HEK293 (cell line): ENCODE data around the gene CCDC117.

ENCODE experiments used
- CTCF ChIA-PET: fragments of 350-600 bp; formaldehyde crosslinking; extraction: SDS; loops from one replicate; lab custom pipeline; 2021; ENCODE audit warnings: antibody characterized with exemption; lab: Yijun Ruan, JAX
- POLR2A ChIA-PET: fragments of 300-600 bp; formaldehyde crosslinking; extraction: SDS; loops from one replicate; lab custom pipeline; 2020; ENCODE audit warnings: antibody characterized with exemption, inconsistent platforms; lab: Yijun Ruan, JAX
- H3K27ac ChIP-seq: fragments of 200-500 bp; sonication (Bioruptor generic); 2 replicates; pipeline ENCODE4 v1.5.1; 2014; ENCODE audit warnings: low read depth, low read length, control low read depth, inconsistent platforms; ENCODE audit errors: extremely low read depth
- H3K36me3 ChIP-seq, 2 experiments: fragments of 200-500 bp in 1 of 2; sonication (Bioruptor generic) in 1 of 2; 1 replicate in 1 of 2; 2 replicates in 1 of 2; pipeline ENCODE4 v1.5.1; 2014 to 2017; ENCODE audit warnings: inconsistent platforms in 2 of 2, low read length in 2 of 2; ENCODE audit not compliant: control insufficient read depth in 2 of 2, insufficient read depth in 1 of 2
- H3K4me1 ChIP-seq: fragments of 200-500 bp; sonication (Bioruptor generic); 2 replicates; pipeline ENCODE4 v1.5.1; 2014; ENCODE audit warnings: mild to moderate bottlenecking, low read length, inconsistent platforms; ENCODE audit not compliant: control insufficient read depth, insufficient read depth
- H3K4me3 ChIP-seq: 2 replicates; pipeline ENCODE4 v1.5.1; 2011; ENCODE audit warnings: low read depth, mild to moderate bottlenecking, control low read depth, low read length, moderate library complexity
- H3K9me3 ChIP-seq: fragments of 200-500 bp; sonication (Bioruptor generic); 2 replicates; pipeline ENCODE4 v1.5.1; 2014; ENCODE audit warnings: low read depth, low read length, inconsistent platforms; ENCODE audit not compliant: control insufficient read depth, insufficient read depth
- AEBP2 ChIP-seq: fragments of 450-650 bp; formaldehyde crosslinking; IDR thresholded peaks from 2 replicates; pipeline ENCODE4 v1.5.1; 2016; ENCODE audit warnings: missing biosample characterization, missing genetic modification characterization, borderline replicate concordance
- EGR2 ChIP-seq: fragments of 450-650 bp; formaldehyde crosslinking; IDR thresholded peaks from 2 replicates; pipeline ENCODE4 v1.5.1; 2016; ENCODE audit warnings: low read depth, missing biosample characterization, missing genetic modification characterization
- GFI1B ChIP-seq: fragments of 450-650 bp; formaldehyde crosslinking; IDR thresholded peaks from 2 replicates; pipeline ENCODE4 v1.5.1; 2016; ENCODE audit warnings: missing biosample characterization, missing genetic modification characterization
- KLF9 ChIP-seq: fragments of 450-650 bp; formaldehyde crosslinking; IDR thresholded peaks from 2 replicates; pipeline ENCODE4 v1.5.1; 2016; ENCODE audit warnings: missing biosample characterization, missing genetic modification characterization, low read depth
- PBX3 ChIP-seq: sonication (generic); formaldehyde crosslinking; IDR thresholded peaks from 2 replicates; pipeline ENCODE4 v1.8.1; 2022; ENCODE audit warnings: mild to moderate bottlenecking, moderate library complexity, missing genetic modification reagents
- REPIN1 ChIP-seq: fragments of 450-650 bp; formaldehyde crosslinking; IDR thresholded peaks from 2 replicates; pipeline ENCODE4 v1.5.1; 2017; ENCODE audit warnings: missing biosample characterization, missing genetic modification characterization, low read depth
- SCRT2 ChIP-seq: fragments of 450-650 bp; formaldehyde crosslinking; IDR thresholded peaks from 2 replicates; pipeline ENCODE4 v1.5.1; 2016; ENCODE audit warnings: missing biosample characterization, missing genetic modification characterization
- TCF7L2 ChIP-seq: IDR thresholded peaks from 2 replicates; pipeline ENCODE4 v1.6.1; 2011; ENCODE audit warnings: low read depth, mild to moderate bottlenecking, inconsistent platforms, low read length, moderate library complexity, borderline replicate concordance
- TRIM28 ChIP-seq: IDR thresholded peaks from 2 replicates; pipeline ENCODE4 v1.6.1; 2011; ENCODE audit warnings: low read length, control low read depth, borderline replicate concordance
- ZBTB21 ChIP-seq: fragments of 450-650 bp; formaldehyde crosslinking; IDR thresholded peaks from 2 replicates; pipeline ENCODE4 v1.5.1; 2017; ENCODE audit warnings: missing biosample characterization, missing genetic modification characterization
- ZBTB26 ChIP-seq: fragments of 450-650 bp; formaldehyde crosslinking; optimal IDR thresholded peaks from 2 replicates; pipeline ENCODE3; 2016; ENCODE audit warnings: missing biosample characterization, mild to moderate bottlenecking, missing genetic modification characterization
- ZEB2 ChIP-seq: fragments of 450-650 bp; formaldehyde crosslinking; IDR thresholded peaks from 2 replicates; pipeline ENCODE4 v1.5.1; 2016; ENCODE audit warnings: missing biosample characterization, missing genetic modification characterization
- ZFHX2 ChIP-seq: fragments of 450-650 bp; formaldehyde crosslinking; conservative IDR thresholded peaks from 2 replicates; pipeline ENCODE4 v1.5.1; 2016; ENCODE audit warnings: missing biosample characterization, missing genetic modification characterization
- ZIC2 ChIP-seq: fragments of 450-650 bp; formaldehyde crosslinking; IDR thresholded peaks from 2 replicates; pipeline ENCODE4 v1.5.1; 2016; ENCODE audit warnings: missing biosample characterization, missing genetic modification characterization
- ZNF132 ChIP-seq: fragments of 450-650 bp; formaldehyde crosslinking; IDR thresholded peaks from 2 replicates; pipeline ENCODE4 v1.5.1; 2017; ENCODE audit warnings: missing biosample characterization, missing genetic modification characterization, borderline replicate concordance
- ZNF138 ChIP-seq: fragments of 450-650 bp; formaldehyde crosslinking; IDR thresholded peaks from 2 replicates; pipeline ENCODE4 v1.5.1; 2016; ENCODE audit warnings: missing biosample characterization, missing genetic modification characterization, borderline replicate concordance
- ZNF157 ChIP-seq: fragments of 450-650 bp; formaldehyde crosslinking; IDR thresholded peaks from 2 replicates; pipeline ENCODE4 v1.5.1; 2016; ENCODE audit warnings: missing biosample characterization, missing genetic modification characterization
- ZNF169 ChIP-seq: fragments of 450-650 bp; formaldehyde crosslinking; IDR thresholded peaks from 2 replicates; pipeline ENCODE4 v1.5.1; 2016; ENCODE audit warnings: missing biosample characterization, missing genetic modification characterization
- ZNF223 ChIP-seq: fragments of 450-650 bp; formaldehyde crosslinking; IDR thresholded peaks from 2 replicates; pipeline ENCODE4 v1.5.1; 2016; ENCODE audit warnings: missing biosample characterization, missing genetic modification characterization
- ZNF311 ChIP-seq: fragments of 450-650 bp; formaldehyde crosslinking; IDR thresholded peaks from 2 replicates; pipeline ENCODE4 v1.5.1; 2017; ENCODE audit warnings: missing biosample characterization, missing genetic modification characterization, borderline replicate concordance
- ZNF335 ChIP-seq: fragments of 450-650 bp; formaldehyde crosslinking; conservative IDR thresholded peaks from 2 replicates; pipeline ENCODE4 v1.5.1; 2016; ENCODE audit warnings: missing biosample characterization, missing genetic modification characterization
- ZNF404 ChIP-seq: fragments of 450-650 bp; formaldehyde crosslinking; IDR thresholded peaks from 2 replicates; pipeline ENCODE4 v1.5.1; 2017; ENCODE audit warnings: missing biosample characterization, missing genetic modification characterization
- ZNF610 ChIP-seq: fragments of 450-650 bp; formaldehyde crosslinking; IDR thresholded peaks from 2 replicates; pipeline ENCODE4 v1.5.1; 2016; ENCODE audit warnings: missing biosample characterization, missing genetic modification characterization, borderline replicate concordance
- ZNF654 ChIP-seq: fragments of 450-650 bp; formaldehyde crosslinking; IDR thresholded peaks from 2 replicates; pipeline ENCODE4 v1.5.1; 2016; ENCODE audit warnings: low read depth, missing biosample characterization, missing genetic modification characterization
- ZNF701 ChIP-seq: fragments of 450-650 bp; formaldehyde crosslinking; IDR thresholded peaks from 2 replicates; pipeline ENCODE4 v1.5.1; 2016; ENCODE audit warnings: missing biosample characterization, missing genetic modification characterization
- ZNF837 ChIP-seq: fragments of 450-650 bp; formaldehyde crosslinking; IDR thresholded peaks from 2 replicates; pipeline ENCODE4 v1.5.1; 2016; ENCODE audit warnings: missing biosample characterization, missing genetic modification characterization
- ZSCAN23 ChIP-seq: fragments of 450-650 bp; formaldehyde crosslinking; IDR thresholded peaks from 2 replicates; pipeline ENCODE4 v1.5.1; 2016; ENCODE audit warnings: missing biosample characterization, missing genetic modification characterization

Gene CCDC117

DNA sequence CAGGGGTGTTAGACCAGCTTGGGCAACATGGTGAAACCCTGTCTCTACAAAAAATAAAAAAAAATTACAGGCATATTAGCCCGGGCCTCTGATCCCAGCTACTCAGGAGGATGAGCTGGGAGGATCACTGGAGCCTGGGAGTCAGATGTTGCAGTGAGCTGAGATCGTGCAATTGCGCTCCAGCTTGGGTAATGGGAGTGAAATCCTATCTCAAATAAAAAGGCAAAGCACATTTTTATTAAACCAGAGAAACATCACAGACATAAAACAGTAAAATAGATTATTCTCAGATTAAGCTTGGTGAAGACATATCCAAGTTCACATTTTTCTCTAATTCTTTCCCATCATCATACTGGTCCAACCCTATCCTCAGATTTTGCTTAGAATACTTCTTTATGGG is 57.9 kb downstream of the CCDC117 start:
- TF ChIP-seq KLF9 (tag by site-specific recombination), result no peak
- no peak for TF ChIP-seq REPIN1
- no peak for TF ChIP-seq ZNF157
- no peak for TF ChIP-seq ZNF311
- no peak for TF ChIP-seq ZSCAN23 (tag by site-specific recombination)
- TF ChIP-seq ZNF654 (tag by site-specific recombination), result no peak
- no peak for TF ChIP-seq ZNF138 (tag by site-specific recombination)
- TF ChIP-seq SCRT2 (tag by site-specific recombination), result no peak
- no peak for TF ChIP-seq ZEB2
- no peak for TF ChIP-seq TCF7L2
- TF ChIP-seq TRIM28, result no peak
- no peak for TF ChIP-seq ZNF132
- TF ChIP-seq PBX3 (CRISPR knock-in tag), result no peak
- TF ChIP-seq, all 188 proteins: peak for 0
- H3K4me3 ChIP-seq, result no peak overlapping the region
- no peaks in the 10 kb centered on the region for H3K9me3 ChIP-seq
- H3K27ac ChIP-seq, result no peak overlapping the region
- ChIA-PET POLR2A (no interaction called here), CTCF (interaction anchor here (0.7 to 6.1 kb wide), 14 partner anchors 12 to 810 kb away, joined by 3 to 131 read pairs (median 6); no protein-coding TSS in a partner anchor)
- H3K4me1 ChIP-seq, result no peaks in the 10 kb centered on the region
- H3K36me3 ChIP-seq, result no peaks in the 10 kb centered on the region; a peak in 1 of 3 replicates

- Histone ChIP-seq H3K36me3 (no peaks in the 10 kb centered on the region; a peak in 1 of 3 replicates), H3K4me3 (no peak overlapping the region), H3K9me3 (no peaks in the 10 kb centered on the region), H3K4me1 (no peaks in the 10 kb centered on the region)
- POLR2A ChIA-PET, result interaction anchor here (0.7 kb wide), 1 partner anchor 31 kb away, joined by 3 read pairs; the partner anchor contains the start of gene XBP1
- TF ChIP-seq ZNF404 (tag by site-specific recombination), result no peak
- TF ChIP-seq ZNF335 (tag by site-specific recombination), result no peak
- no peak for TF ChIP-seq ZBTB26 (tag by site-specific recombination)
- no peak for TF ChIP-seq ZNF701
- TF ChIP-seq ZNF837 (tag by site-specific recombination), result no peak
- TF ChIP-seq ZFHX2 (tag by site-specific recombination), result peak; percentile 58
- TF ChIP-seq EGR2 (tag by site-specific recombination), result peak; percentile 86
- no peak for TF ChIP-seq AEBP2 (tag by site-specific recombination)
- TF ChIP-seq ZNF169 (tag by site-specific recombination), result no peak
- no peak for TF ChIP-seq ZNF610 (tag by site-specific recombination)
- TF ChIP-seq GFI1B (tag by site-specific recombination), result no peak
- TF ChIP-seq ZNF132, result no peak
- TF ChIP-seq ZBTB21, result no peak
- no peak for TF ChIP-seq ZNF311
- no peak for TF ChIP-seq ZNF223 (tag by site-specific recombination)
- TF ChIP-seq ZIC2, result peak; percentile 78
- TF ChIP-seq, all 188 proteins: peak for 3
- CTCF ChIA-PET, result interaction anchor here (0.6 to 6.1 kb wide), 11 partner anchors 13 to 811 kb away, joined by 3 to 131 read pairs (median 4); no protein-coding TSS in a partner anchor
- no peak overlapping the region for H3K27ac ChIP-seq
These were observed 58.9 kb downstream of the CCDC117 start for GRCh38 chr22:28831140-28832072.
